ENCODE measurements around the gene KLB. TPM values are rescaled to one million over a fixed set of nuclear protein-coding genes. Genes with fewer than 3 reads are reported as not detected.

The KLB gene
- total RNA-seq, 1 donor from 2014 or later, result 0.43 TPM

- H3K4me3 Mint-ChIP-seq, result no peak overlapping the region
- H3K27me3 Mint-ChIP-seq, result peaks cover 3% of the 10 kb centered on the region
- H3K9me3 Mint-ChIP-seq, result no peaks in the 10 kb centered on the region
- no peak for DNase-seq (ENCODE audit: extremely low spot score, unreplicated experiment)
- no peaks in the 10 kb centered on the region for H3K36me3 Mint-ChIP-seq
- TF ChIP-seq CTCF (conservative IDR thresholded peaks at IDR 0.05), result no peak
- H3K27ac Mint-ChIP-seq, result no peak overlapping the region
- H3K4me1 Mint-ChIP-seq (ENCODE audit: unreplicated experiment), result no peaks in the 10 kb centered on the region
Measured at GRCh38 chr4:39442998-39443397, 36.3 kb downstream of the KLB start.

- DNase-seq (ENCODE audit: extremely low spot score, unreplicated experiment), result no peak
- no peak overlapping the region for H3K27ac Mint-ChIP-seq
- no peaks in the 10 kb centered on the region for H3K9me3 Mint-ChIP-seq
- TF ChIP-seq CTCF (conservative IDR thresholded peaks at IDR 0.05), result no peak
- no peaks in the 10 kb centered on the region for H3K4me1 Mint-ChIP-seq (ENCODE audit: unreplicated experiment)
- H3K4me3 Mint-ChIP-seq, result no peak overlapping the region
- H3K36me3 Mint-ChIP-seq, result peaks cover 9% of the 10 kb centered on the region
- no peaks in the 10 kb centered on the region for H3K27me3 Mint-ChIP-seq
Measured at GRCh38 chr4:39446483-39446841, 39.7 kb downstream of the KLB start.

DNA sequence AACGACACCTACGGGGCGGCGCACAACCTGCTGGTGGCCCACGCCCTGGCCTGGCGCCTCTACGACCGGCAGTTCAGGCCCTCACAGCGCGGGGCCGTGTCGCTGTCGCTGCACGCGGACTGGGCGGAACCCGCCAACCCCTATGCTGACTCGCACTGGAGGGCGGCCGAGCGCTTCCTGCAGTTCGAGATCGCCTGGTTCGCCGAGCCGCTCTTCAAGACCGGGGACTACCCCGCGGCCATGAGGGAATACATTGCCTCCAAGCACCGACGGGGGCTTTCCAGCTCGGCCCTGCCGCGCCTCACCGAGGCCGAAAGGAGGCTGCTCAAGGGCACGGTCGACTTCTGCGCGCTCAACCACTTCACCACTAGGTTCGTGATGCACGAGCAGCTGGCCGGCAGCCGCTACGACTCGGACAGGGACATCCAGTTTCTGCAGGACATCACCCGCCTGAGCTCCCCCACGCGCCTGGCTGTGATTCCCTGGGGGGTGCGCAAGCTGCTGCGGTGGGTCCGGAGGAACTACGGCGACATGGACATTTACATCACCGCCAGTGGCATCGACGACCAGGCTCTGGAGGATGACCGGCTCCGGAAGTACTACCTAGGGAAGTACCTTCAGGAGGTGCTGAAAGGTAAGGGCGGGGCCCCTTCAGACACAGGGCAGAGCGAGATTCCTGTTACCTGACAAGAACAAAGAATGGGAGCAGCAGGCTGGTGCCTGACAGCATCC lies 40.3 kb downstream of the KLB start:
- no peak for TF ChIP-seq CTCF (conservative IDR thresholded peaks at IDR 0.05)
- Mint-ChIP-seq H3K4me1 (ENCODE audit: unreplicated experiment) (peaks cover 2% of the 10 kb centered on the region), H3K36me3 (peaks cover 10% of the 10 kb centered on the region), H3K27ac (peak overlapping the region; percentile 48), H3K4me3 (peak overlapping the region; percentile 62), H3K27me3 (no peaks in the 10 kb centered on the region), H3K9me3 (no peaks in the 10 kb centered on the region)
- DNase-seq (ENCODE audit: extremely low spot score, unreplicated experiment), result no peak

DNA sequence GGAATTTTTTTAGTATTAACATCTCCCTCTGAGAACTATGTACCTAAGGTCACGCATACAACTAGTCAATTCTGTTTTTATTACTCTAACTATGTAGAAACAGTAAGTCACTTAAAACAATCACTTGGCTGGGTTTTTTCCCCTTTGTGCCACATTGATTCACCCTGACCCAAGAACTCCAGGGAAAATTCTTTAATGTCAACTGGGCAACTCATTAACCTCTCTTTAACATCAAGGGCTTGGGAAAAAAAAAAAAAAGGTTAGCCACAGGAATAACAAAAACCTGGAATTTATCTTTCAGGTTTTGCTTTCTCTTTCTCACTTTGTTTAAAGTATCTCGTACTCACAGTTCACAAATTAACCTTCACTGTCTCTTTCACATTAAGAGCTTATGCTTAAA lies 43.9 kb downstream of the KLB start:
- Mint-ChIP-seq H3K27me3 (no peaks in the 10 kb centered on the region), H3K4me1 (ENCODE audit: unreplicated experiment) (peaks cover 5% of the 10 kb centered on the region), H3K36me3 (peaks cover 39% of the 10 kb centered on the region), H3K4me3 (no peak overlapping the region), H3K9me3 (no peaks in the 10 kb centered on the region), H3K27ac (peak overlapping the region; percentile 49)
- DNase-seq (ENCODE audit: extremely low spot score, unreplicated experiment), result no peak
- TF ChIP-seq CTCF (conservative IDR thresholded peaks at IDR 0.05), result no peak

DNA sequence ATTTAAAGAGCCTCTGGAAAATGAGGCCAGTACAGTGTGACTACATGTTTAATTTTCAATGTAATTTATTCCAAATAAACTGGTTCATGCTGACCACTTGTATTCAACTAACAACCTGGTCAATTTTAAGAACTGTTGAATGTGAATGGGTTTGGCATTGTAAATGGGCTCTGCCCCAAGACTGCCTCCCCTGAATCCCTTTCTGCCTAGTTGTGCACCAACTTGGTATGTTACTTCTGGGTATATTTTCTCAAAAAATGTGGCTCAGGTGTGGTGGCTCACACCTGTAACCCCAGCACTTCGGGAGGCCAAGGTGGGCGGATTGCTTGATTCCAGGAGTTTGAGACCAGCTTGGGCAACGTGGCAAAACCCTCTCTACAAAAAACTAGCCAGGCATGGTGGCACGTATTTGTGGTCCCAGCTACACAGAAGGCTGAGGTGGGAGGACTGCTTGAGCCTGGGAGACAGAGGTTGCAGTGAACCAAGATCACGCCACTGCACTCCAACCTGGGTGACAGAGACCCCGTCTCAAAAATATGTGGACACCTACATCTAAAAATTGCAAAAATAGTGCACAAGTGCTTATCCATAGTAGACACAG lies 44.8 kb downstream of the KLB start:
- H3K4me1 Mint-ChIP-seq (ENCODE audit: unreplicated experiment), result peaks cover 7% of the 10 kb centered on the region
- TF ChIP-seq CTCF (conservative IDR thresholded peaks at IDR 0.05), result no peak
- no peaks in the 10 kb centered on the region for H3K9me3 Mint-ChIP-seq
- H3K27ac Mint-ChIP-seq, result peak overlapping the region; percentile 15
- H3K27me3 Mint-ChIP-seq, result no peaks in the 10 kb centered on the region
- no peak overlapping the region for H3K4me3 Mint-ChIP-seq
- DNase-seq (ENCODE audit: extremely low spot score, unreplicated experiment), result no peak
- H3K36me3 Mint-ChIP-seq, result peaks cover 46% of the 10 kb centered on the region

Data from type B pancreatic cell (in vitro differentiated cells).